Osteoblast (primary cell): ENCODE data around the gene RTKN2. TPM values are rescaled to one million over a fixed set of nuclear protein-coding genes. Genes with fewer than 3 reads are reported as not detected.

Experiments
- DNase-seq: peaks from one replicate; pipeline ENCODE4 v3.0.0; 2011; ENCODE audit warnings: low spot score, mixed read lengths; ENCODE audit not compliant: insufficient read length; ENCODE audit errors: missing footprints
- H2AFZ ChIP-seq: 2 replicates; pipeline ENCODE4 v1.6.0; 2011; ENCODE audit warnings: mild to moderate bottlenecking, low read length
- H3K27ac ChIP-seq: 2 replicates; pipeline ENCODE4 v1.5.1; 2011; ENCODE audit warnings: mild to moderate bottlenecking, low read depth, low read length, moderate library complexity
- H3K27me3 ChIP-seq: 2 replicates; pipeline ENCODE4 v1.6.0; 2012; ENCODE audit warnings: mild to moderate bottlenecking, control low read depth, inconsistent platforms, low read length, moderate library complexity; ENCODE audit not compliant: insufficient read depth
- H3K36me3 ChIP-seq: 2 replicates; pipeline ENCODE4 v1.5.1; 2011; ENCODE audit warnings: mild to moderate bottlenecking, low read length, control low read depth, moderate library complexity; ENCODE audit not compliant: insufficient read depth
- H3K4me1 ChIP-seq: 2 replicates; pipeline ENCODE4 v1.5.1; 2011; ENCODE audit warnings: mild to moderate bottlenecking, low read length, control low read depth, moderate library complexity; ENCODE audit not compliant: insufficient read depth
- H3K4me2 ChIP-seq: 2 replicates; pipeline ENCODE4 v1.6.0; 2011; ENCODE audit warnings: mild to moderate bottlenecking, low read length; ENCODE audit not compliant: insufficient read depth
- H3K4me3 ChIP-seq: fragments of 200-600 bp; sonication (generic); 3 replicates; pipeline ENCODE4 v1.5.1; 2012; ENCODE audit warnings: mild to moderate bottlenecking, low read length, inconsistent platforms; ENCODE audit not compliant: insufficient read depth
- H3K79me2 ChIP-seq: 2 replicates; pipeline ENCODE4 v1.6.0; 2012; ENCODE audit warnings: mild to moderate bottlenecking, low read length, control low read depth, inconsistent platforms; ENCODE audit not compliant: insufficient read depth
- H3K9me3 ChIP-seq: 2 replicates; pipeline ENCODE4 v1.5.1; 2011; ENCODE audit warnings: low read depth, low read length, control low read depth
- H4K20me1 ChIP-seq: 2 replicates; pipeline ENCODE4 v1.6.0; 2012; ENCODE audit warnings: mild to moderate bottlenecking, low read length, control low read depth; ENCODE audit not compliant: insufficient read depth
- total RNA-seq: library from RNA; depleted of rRNA; stranded (reverse); fragments of >200 nt; gene quantifications from 2 replicates; pipeline ENCODE4 v1.2.3, GENCODE V29; 2012
- TF ChIP-seq, protein P1 (sequence below): IDR thresholded peaks from 2 replicates; pipeline ENCODE4 v1.5.1; 2011; ENCODE audit warnings: mild to moderate bottlenecking, low read depth, low read length, moderate library complexity; ENCODE audit errors: extremely low read depth

The RTKN2 gene
- total RNA-seq, 1 donor: 8.0 TPM

DNA sequence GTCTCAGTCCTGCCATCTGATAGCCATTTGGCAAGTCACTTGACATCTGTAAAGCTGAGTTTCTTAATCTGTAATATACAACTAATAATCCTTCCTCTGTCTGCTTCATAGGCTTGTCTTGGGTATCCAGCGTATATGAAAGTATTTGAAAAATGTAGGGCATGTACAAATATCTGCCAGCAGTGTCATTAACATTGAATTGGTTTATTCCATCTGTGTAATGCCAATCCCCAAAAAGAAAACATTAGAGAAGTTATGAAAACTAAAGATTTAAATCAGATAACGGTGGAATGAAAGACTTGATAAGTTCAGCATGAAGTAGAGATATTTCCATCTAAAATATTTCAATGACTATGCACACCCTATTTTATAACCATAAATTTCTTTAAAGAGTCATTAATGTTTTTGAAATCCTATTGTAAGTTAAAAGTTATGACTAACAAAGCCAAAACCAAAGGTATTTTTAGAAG, 9.8 kb upstream of the RTKN2 start:
- Histone ChIP-seq H3K27me3 (no peaks in the 10 kb centered on the region), H3K9me3 (no peaks in the 10 kb centered on the region), H3K4me2 (peak overlapping the region; percentile 8), H3K4me3 (no peak overlapping the region), H2AFZ (no peak overlapping the region), H3K79me2 (no peaks in the 10 kb centered on the region), H3K27ac (peak overlapping the region; percentile 3), H4K20me1 (no peaks in the 10 kb centered on the region), H3K36me3 (no peaks in the 10 kb centered on the region), H3K4me1 (peaks cover 14% of the 10 kb centered on the region)
- TF ChIP-seq, protein P1, sequence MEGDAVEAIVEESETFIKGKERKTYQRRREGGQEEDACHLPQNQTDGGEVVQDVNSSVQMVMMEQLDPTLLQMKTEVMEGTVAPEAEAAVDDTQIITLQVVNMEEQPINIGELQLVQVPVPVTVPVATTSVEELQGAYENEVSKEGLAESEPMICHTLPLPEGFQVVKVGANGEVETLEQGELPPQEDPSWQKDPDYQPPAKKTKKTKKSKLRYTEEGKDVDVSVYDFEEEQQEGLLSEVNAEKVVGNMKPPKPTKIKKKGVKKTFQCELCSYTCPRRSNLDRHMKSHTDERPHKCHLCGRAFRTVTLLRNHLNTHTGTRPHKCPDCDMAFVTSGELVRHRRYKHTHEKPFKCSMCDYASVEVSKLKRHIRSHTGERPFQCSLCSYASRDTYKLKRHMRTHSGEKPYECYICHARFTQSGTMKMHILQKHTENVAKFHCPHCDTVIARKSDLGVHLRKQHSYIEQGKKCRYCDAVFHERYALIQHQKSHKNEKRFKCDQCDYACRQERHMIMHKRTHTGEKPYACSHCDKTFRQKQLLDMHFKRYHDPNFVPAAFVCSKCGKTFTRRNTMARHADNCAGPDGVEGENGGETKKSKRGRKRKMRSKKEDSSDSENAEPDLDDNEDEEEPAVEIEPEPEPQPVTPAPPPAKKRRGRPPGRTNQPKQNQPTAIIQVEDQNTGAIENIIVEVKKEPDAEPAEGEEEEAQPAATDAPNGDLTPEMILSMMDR: no peak
- DNase-seq: peak; percentile 66

DNA sequence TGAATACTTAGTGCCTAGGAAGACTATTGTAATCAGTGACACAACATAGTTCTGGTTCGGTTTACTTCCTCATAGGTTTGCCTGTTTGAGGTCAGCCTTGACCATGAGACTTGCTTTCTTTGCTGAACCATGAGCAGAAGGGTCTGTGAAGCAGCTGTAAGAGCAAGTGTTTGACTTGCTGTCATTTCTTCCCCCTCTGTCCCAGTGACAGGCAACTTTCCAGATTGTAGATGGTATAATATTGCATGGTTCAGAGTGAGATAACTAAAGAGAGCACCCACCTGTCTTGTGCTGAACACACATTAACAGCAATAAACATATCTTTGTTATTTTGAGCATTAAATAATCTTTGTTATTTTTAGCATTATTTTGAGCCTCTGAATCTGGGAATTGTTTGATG, 9.3 kb upstream of the RTKN2 start:
- Histone ChIP-seq H3K4me2 (peak overlapping the region; percentile 8), H2AFZ (no peak overlapping the region), H3K4me3 (no peak overlapping the region), H4K20me1 (no peaks in the 10 kb centered on the region), H3K36me3 (no peaks in the 10 kb centered on the region), H3K79me2 (no peaks in the 10 kb centered on the region), H3K27me3 (no peaks in the 10 kb centered on the region), H3K9me3 (no peaks in the 10 kb centered on the region), H3K4me1 (peaks cover 14% of the 10 kb centered on the region), H3K27ac (peak overlapping the region; percentile 3)
- no peak for DNase-seq
- TF ChIP-seq, protein P1: no peak

DNA sequence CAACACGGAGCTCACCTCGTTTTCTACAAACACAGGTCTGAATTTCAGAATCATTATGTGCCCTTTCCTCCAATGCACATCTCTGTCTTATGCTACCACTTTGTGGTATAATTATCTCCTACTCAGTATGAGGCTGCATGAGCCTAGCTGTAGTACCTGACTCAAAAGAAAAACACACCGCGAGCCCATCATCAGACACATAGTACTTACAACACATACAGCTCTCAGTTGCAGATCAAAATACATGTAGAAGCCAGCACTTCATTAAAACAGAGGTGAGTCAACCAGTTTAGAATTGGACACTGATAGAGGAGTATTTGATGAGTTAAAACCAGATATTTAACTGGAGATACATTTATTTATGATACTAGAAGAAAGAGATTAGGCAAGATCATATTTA, 1.4 kb upstream of the RTKN2 start:
- Histone ChIP-seq H2AFZ (no peak overlapping the region), H3K4me3 (no peak overlapping the region), H4K20me1 (no peaks in the 10 kb centered on the region), H3K79me2 (peaks cover 3% of the 10 kb centered on the region), H3K27ac (no peak overlapping the region), H3K4me2 (no peak overlapping the region), H3K9me3 (no peaks in the 10 kb centered on the region), H3K27me3 (peaks cover 2% of the 10 kb centered on the region), H3K4me1 (peaks cover 18% of the 10 kb centered on the region), H3K36me3 (no peaks in the 10 kb centered on the region)
- TF ChIP-seq, protein P1: no peak
- DNase-seq: peak; percentile 74

DNA sequence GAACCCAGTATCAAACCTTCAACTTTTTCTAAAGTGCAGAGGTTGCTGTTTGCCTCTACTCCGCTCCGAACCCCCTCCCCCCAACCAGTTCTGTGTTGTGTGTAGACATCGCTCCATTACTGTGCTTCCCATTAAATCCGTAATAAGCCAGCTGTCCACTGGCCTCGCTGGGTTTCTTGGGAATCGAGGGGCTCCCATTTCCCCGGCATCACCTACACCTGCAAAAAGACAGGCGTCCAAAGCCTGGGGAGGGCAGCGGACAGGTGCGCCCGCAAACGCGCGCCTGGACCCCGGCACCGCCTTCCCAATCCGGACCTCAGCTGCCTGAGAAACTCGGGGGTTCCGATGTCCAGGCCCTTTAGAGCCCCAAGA, 631 bp downstream of the RTKN2 start:
- no peaks in the 10 kb centered on the region for H3K9me3 ChIP-seq
- no peak overlapping the region for H3K27ac ChIP-seq

More for the DNA sequence above, 631 bp downstream of the RTKN2 start:
- Histone ChIP-seq H3K79me2 (peaks cover 3% of the 10 kb centered on the region), H3K4me2 (peak overlapping the region; percentile 97), H3K36me3 (no peaks in the 10 kb centered on the region), H3K4me3 (peak overlapping the region; percentile 76), H4K20me1 (no peaks in the 10 kb centered on the region), H3K4me1 (peaks cover 22% of the 10 kb centered on the region), H2AFZ (peak overlapping the region; percentile 95), H3K27me3 (peaks cover 2% of the 10 kb centered on the region)
- no peak for DNase-seq
- TF ChIP-seq, protein P1: no peak
